H1 (cell line): ENCODE data around the gene FAM228B. TPM values are rescaled to one million over a fixed set of nuclear protein-coding genes. Genes with fewer than 3 reads are reported as not detected.

Experiments
- CTCF ChIA-PET: fragments of 300-600 bp; sonication (Branson Sonifier 250); formaldehyde crosslinking; loops from one replicate; lab custom pipeline; 2021; ENCODE audit not compliant: partially characterized antibody; lab: Charles Lee
- POLR2A ChIA-PET: fragments of 300-600 bp; sonication (Branson Sonifier 250); formaldehyde crosslinking; loops from one replicate; lab custom pipeline; 2021; ENCODE audit warnings: inconsistent platforms; ENCODE audit not compliant: partially characterized antibody; lab: Charles Lee
- DNase-seq, 2 experiments: peaks; one replicate each; pipeline versions ENCODE4 v3.0.0 to v3.0.0-alpha.2; 2010 to 2022; ENCODE audit warnings: low spot score in 2 of 2, low read depth in 1 of 2, mixed read lengths in 1 of 2
- FAIRE-seq: peaks from 2 replicates; lab custom pipeline; 2011; peaks lifted over from hg19 to GRCh38; lab: Jason Lieb, UNC
- H2AFZ ChIP-seq: 2 replicates; pipeline ENCODE4 v1.8.1; 2012; ENCODE audit warnings: low read length, inconsistent platforms
- H2AK5ac ChIP-seq: 2 replicates; pipeline ENCODE4 v1.6.1; 2013; ENCODE audit warnings: low read depth, low read length
- H2BK120ac ChIP-seq: replicated peaks from 2 replicates; pipeline ENCODE3; 2013; ENCODE audit warnings: low read depth, low read length, inconsistent platforms
- H2BK12ac ChIP-seq: 2 replicates; pipeline ENCODE4 v1.6.1; 2013; ENCODE audit warnings: low read depth, low read length
- H2BK15ac ChIP-seq: 2 replicates; pipeline ENCODE4 v1.6.1; 2013; ENCODE audit warnings: low read length
- H2BK20ac ChIP-seq: 2 replicates; pipeline ENCODE4 v1.6.1; 2013; ENCODE audit warnings: low read length
- H2BK5ac ChIP-seq: 2 replicates; pipeline ENCODE4 v1.6.1; 2013; ENCODE audit warnings: low read depth, low read length
- H3K14ac ChIP-seq: 2 replicates; pipeline ENCODE4 v1.6.1; 2013; ENCODE audit warnings: inconsistent platforms; ENCODE audit not compliant: insufficient read length
- H3K18ac ChIP-seq: 2 replicates; pipeline ENCODE4 v1.6.1; 2013; ENCODE audit warnings: low read length; ENCODE audit errors: extremely low read depth
- H3K23ac ChIP-seq: 2 replicates; pipeline ENCODE4 v1.6.1; 2013; ENCODE audit warnings: inconsistent platforms; ENCODE audit not compliant: insufficient read length
- H3K23me2 ChIP-seq: 2 replicates; pipeline ENCODE4 v1.6.1; 2013; ENCODE audit warnings: low read depth, low read length
- H3K27ac ChIP-seq: 2 replicates; pipeline ENCODE4 v1.6.1; 2011; ENCODE audit warnings: low read depth, low read length, inconsistent platforms
- H3K27me3 ChIP-seq, 4 experiments: replicated peaks in 1 of 4; 1 replicate in 1 of 4; 2 replicates in 3 of 4; pipeline versions ENCODE4 v1.6.1 to v1.8.1; 2011 to 2013; ENCODE audit warnings: low read length in 3 of 4, mild to moderate bottlenecking in 3 of 4, inconsistent platforms in 2 of 4, mixed read lengths in 2 of 4, moderate library complexity in 1 of 4; ENCODE audit not compliant: control insufficient read depth in 3 of 4, insufficient read depth in 3 of 4; ENCODE audit errors: extremely low read depth in 1 of 4
- H3K36me3 ChIP-seq, 4 experiments: 2 replicates each; pipeline versions ENCODE4 v1.6.1 to v1.8.1; 2011 to 2013; ENCODE audit warnings: mild to moderate bottlenecking in 4 of 4, low read length in 3 of 4, moderate library complexity in 2 of 4, control low read depth in 1 of 4, inconsistent platforms in 1 of 4; ENCODE audit not compliant: insufficient read depth in 4 of 4, control insufficient read depth in 2 of 4
- H3K4ac ChIP-seq: replicated peaks from 2 replicates; pipeline ENCODE3; 2013; ENCODE audit warnings: low read length, low read depth, mixed read lengths, inconsistent platforms; ENCODE audit not compliant: insufficient read length
- H3K4me1 ChIP-seq, 4 experiments: replicated peaks in 1 of 4; 1 replicate in 1 of 4; 2 replicates in 3 of 4; pipeline versions ENCODE4 v1.6.1 to v1.8.1; 2011 to 2013; ENCODE audit warnings: low read length in 3 of 4, inconsistent platforms in 2 of 4, mixed read lengths in 1 of 4; ENCODE audit not compliant: insufficient read depth in 4 of 4, control insufficient read depth in 3 of 4
- H3K4me2 ChIP-seq, 2 experiments: 2 replicates each; pipeline versions ENCODE4 v1.6.1 to v1.8.1; 2011 to 2013; ENCODE audit warnings: low read depth in 2 of 2, low read length in 2 of 2, control low read depth in 1 of 2, inconsistent platforms in 1 of 2, mild to moderate bottlenecking in 1 of 2; ENCODE audit not compliant: insufficient read depth in 1 of 2
- H3K4me3 ChIP-seq, 4 experiments: fragments of 200-600, 300-600 bp in 1 of 4; sonication (generic), shearing (Covaris generic), sonication (Bioruptor Twin) in 1 of 4; 2 replicates each; pipeline versions ENCODE4 v1.5.1 to v1.8.1; 2011 to 2016; ENCODE audit warnings: low read length in 4 of 4, low read depth in 3 of 4, control low read depth in 2 of 4, inconsistent platforms in 2 of 4, mild to moderate bottlenecking in 2 of 4, mixed read lengths in 1 of 4, moderate library complexity in 1 of 4; ENCODE audit not compliant: insufficient read depth in 2 of 4; ENCODE audit errors: extremely low read depth in 1 of 4
- H3K56ac ChIP-seq: replicated peaks from 2 replicates; pipeline ENCODE3; 2013; ENCODE audit warnings: low read depth, mild to moderate bottlenecking, mixed read lengths, low read length, inconsistent platforms; ENCODE audit not compliant: insufficient read length
- H3K79me1 ChIP-seq: 2 replicates; pipeline ENCODE4 v1.6.1; 2013; ENCODE audit warnings: low read depth, low read length, control low read depth
- H3K79me2 ChIP-seq, 2 experiments: 2 replicates each; pipeline versions ENCODE4 v1.6.1 to v1.8.1; 2012 to 2013; ENCODE audit warnings: low read length in 2 of 2, mild to moderate bottlenecking in 2 of 2, inconsistent platforms in 1 of 2; ENCODE audit not compliant: insufficient read depth in 2 of 2, control insufficient read depth in 1 of 2
- H3K9ac ChIP-seq, 4 experiments: replicated peaks in 1 of 4; 1 replicate in 1 of 4; 2 replicates in 3 of 4; pipeline versions ENCODE4 v1.6.1 to v1.8.1; 2011 to 2013; ENCODE audit warnings: low read depth in 3 of 4, low read length in 3 of 4, control low read depth in 2 of 4, mild to moderate bottlenecking in 2 of 4, moderate library complexity in 2 of 4, inconsistent platforms in 1 of 4; ENCODE audit errors: extremely low read depth in 1 of 4
- H3K9me3 ChIP-seq, 2 experiments: 2 replicates each; pipeline versions ENCODE4 v1.6.1 to v1.8.1; 2012 to 2013; ENCODE audit warnings: mild to moderate bottlenecking in 2 of 2, moderate library complexity in 2 of 2, control low read depth in 1 of 2, inconsistent platforms in 1 of 2, low read depth in 1 of 2, low read length in 1 of 2, mixed read lengths in 1 of 2; ENCODE audit not compliant: insufficient read depth in 2 of 2
- H4K20me1 ChIP-seq, 2 experiments: replicated peaks in 1 of 2; 2 replicates each; pipeline versions ENCODE3 to v1.8.1; 2011 to 2013; ENCODE audit warnings: inconsistent platforms in 2 of 2, low read length in 2 of 2, mild to moderate bottlenecking in 1 of 2; ENCODE audit not compliant: insufficient read depth in 2 of 2, control insufficient read depth in 1 of 2
- H4K5ac ChIP-seq: 2 replicates; pipeline ENCODE4 v1.6.1; 2013; ENCODE audit warnings: low read length, low read depth, mixed read lengths, inconsistent platforms; ENCODE audit not compliant: insufficient read length
- H4K8ac ChIP-seq: 2 replicates; pipeline ENCODE4 v1.8.0; 2013; ENCODE audit warnings: mild to moderate bottlenecking, moderate library complexity, low read length, inconsistent platforms; ENCODE audit not compliant: insufficient read depth; ENCODE audit errors: extremely low read depth
- H4K91ac ChIP-seq: replicated peaks from 2 replicates; pipeline ENCODE3; 2013; ENCODE audit warnings: low read length, mixed read lengths, inconsistent platforms; ENCODE audit not compliant: insufficient read length
- CREB1 ChIP-seq: IDR thresholded peaks from 2 replicates; pipeline ENCODE4 v1.6.1; 2012; ENCODE audit warnings: inconsistent platforms
- EZH2 ChIP-seq: fragments of 200-600 bp; sonication (generic); IDR thresholded peaks from 2 replicates; pipeline ENCODE4 v1.7.1; 2012; ENCODE audit warnings: low read depth, mild to moderate bottlenecking, moderate library complexity, low read length, inconsistent platforms; ENCODE audit not compliant: severe bottlenecking
- HDAC2 ChIP-seq, 2 experiments: fragments of 300-600 bp in 1 of 2; sonication (generic) in 1 of 2; IDR thresholded peaks; 2 replicates each; pipeline ENCODE4 v1.6.1; 2011 to 2012; ENCODE audit warnings: low read depth in 2 of 2, low read length in 2 of 2, mild to moderate bottlenecking in 2 of 2, moderate library complexity in 2 of 2, borderline replicate concordance in 1 of 2, inconsistent platforms in 1 of 2
- HDAC6 ChIP-seq: IDR thresholded peaks from one replicate; pipeline ENCODE4 v1.7.1; 2012; ENCODE audit warnings: low read depth, mild to moderate bottlenecking, inconsistent platforms, low read length, moderate library complexity
- KDM5A ChIP-seq: fragments of 200-600 bp; IDR thresholded peaks from 2 replicates; pipeline ENCODE4 v1.7.1; 2012; ENCODE audit warnings: mild to moderate bottlenecking, low read length, inconsistent platforms, mixed read lengths
- RXRA ChIP-seq: IDR thresholded peaks from 2 replicates; pipeline ENCODE4 v1.6.1; 2011; ENCODE audit warnings: low read depth, mild to moderate bottlenecking, low read length, moderate library complexity; ENCODE audit not compliant: insufficient read depth
- SRF ChIP-seq: IDR thresholded peaks from 2 replicates; pipeline ENCODE4 v1.6.1; 2011; ENCODE audit warnings: mild to moderate bottlenecking, low read depth, low read length, moderate library complexity
- TAF1 ChIP-seq: IDR thresholded peaks from 2 replicates; pipeline ENCODE4 v1.6.1; 2011; ENCODE audit warnings: mild to moderate bottlenecking, low read depth, low read length
- polyA plus RNA-seq, 7 experiments: library from polyadenylated mRNA; depleted of rRNA in 3 of 7; stranded (reverse) in 5 of 7; unstranded in 2 of 7; fragments of >200 nt in 5 of 7; fragments of 200-250 nt in 2 of 7; gene quantifications; 1 replicate in 5 of 7; 2 replicates in 1 of 7; 4 replicates in 1 of 7; pipeline versions ENCODE4 v1.2.1 to v1.2.3, GENCODE V29; 2011 to 2013; ENCODE audit warnings: missing spikeins in 2 of 7, mixed read lengths in 2 of 7
- total RNA-seq: library from RNA; stranded (reverse); fragmentation: NEBNext Ultra II Directional; extraction: Animal tissue kit (Norgen Biotek cat#: 25700); gene quantifications from 2 replicates; pipeline ENCODE4 v1.2.1, GENCODE V29; 2021

The FAM228B gene
- total and polyA plus RNA-seq, 2 of the 8 experiments (the other 6 are each of a cell fraction or from before 2014, with no cell fraction given), result 1.4 to 3.2 TPM

- POLR2A ChIA-PET, result no interaction called here
- Histone ChIP-seq H3K4me1 (no peaks in the 10 kb centered on the region), H3K23me2 (no peaks in the 10 kb centered on the region), H2AFZ (no peak overlapping the region), H2BK5ac (no peak overlapping the region), H2AK5ac (no peak overlapping the region), H4K91ac (no peak overlapping the region), H3K23ac (no peak overlapping the region), H2BK12ac (no peak overlapping the region), H4K20me1 (no peaks in the 10 kb centered on the region), H3K27me3 (no peaks in the 10 kb centered on the region), H3K9ac (no peak overlapping the region), H4K5ac (no peak overlapping the region), H2BK15ac (no peak overlapping the region), H3K79me1 (no peaks in the 10 kb centered on the region), H3K4me2 (no peak overlapping the region), H3K27ac (no peak overlapping the region), H2BK20ac (no peak overlapping the region), H2BK120ac (no peak overlapping the region), H3K36me3 (no peaks in the 10 kb centered on the region), H3K14ac (no peak overlapping the region), H4K8ac (no peak overlapping the region), H3K9me3 (no peaks in the 10 kb centered on the region), H3K18ac (no peak overlapping the region), H3K56ac (no peak overlapping the region), H3K79me2 (no peaks in the 10 kb centered on the region), H3K4me3 (no peak overlapping the region), H3K4ac (no peak overlapping the region)
- FAIRE-seq, result no peak
- TF ChIP-seq EZH2 (no peak), RXRA (no peak), HDAC6 (no peak), KDM5A (no peak), TAF1 (no peak), SRF (no peak), HDAC2 (IDR thresholded peaks at IDR 0.05; ENCODE audit: borderline replicate concordance in 1 of 2, low read depth in 2 of 2, low read length in 2 of 2) (no peak), CREB1 (no peak)
- CTCF ChIA-PET, result interaction anchor here (1.2 to 1.6 kb wide), 2 partner anchors 24 to 96 kb away, joined by 4 read pairs; partner anchors contain the start of gene TP53I3
- no peak for DNase-seq
Measured at GRCh38 chr2:24179683-24180082, 56.4 kb downstream of the FAM228B start.
